SH-SY5Y (cell line): Measurements from ENCODE around the gene GBA3.

ENCODE experiments used
- GATA2 ChIP-seq: IDR thresholded peaks from 2 replicates; pipeline ENCODE4 v1.6.1; 2011; ENCODE audit warnings: mild to moderate bottlenecking, low read depth, low read length
- GATA3 ChIP-seq: IDR thresholded peaks from 2 replicates; pipeline ENCODE4 v1.6.1; 2011; ENCODE audit warnings: low read depth, mild to moderate bottlenecking, low read length, moderate library complexity

The GBA3 gene

DNA sequence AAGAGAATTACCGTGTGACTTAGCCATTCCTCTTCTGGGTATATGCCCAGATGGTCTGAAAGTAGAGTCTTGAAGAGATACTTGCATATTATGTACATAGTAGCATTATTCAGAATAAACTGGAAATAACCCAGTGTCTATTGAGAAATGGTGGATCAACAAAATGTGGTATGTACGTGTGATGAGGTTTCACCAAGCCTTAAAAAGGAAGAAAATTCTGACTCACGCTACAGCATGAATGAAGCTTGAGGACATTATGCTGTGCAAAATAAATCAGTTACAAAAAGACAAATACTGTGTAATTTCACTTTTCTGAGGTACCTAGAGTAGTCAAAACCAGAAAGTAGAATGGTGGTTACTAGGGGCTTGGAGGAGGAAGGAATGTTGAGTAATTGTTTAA, 37.3 kb downstream of the GBA3 start:
- TF ChIP-seq GATA3 (no peak), GATA2 (no peak)

DNA sequence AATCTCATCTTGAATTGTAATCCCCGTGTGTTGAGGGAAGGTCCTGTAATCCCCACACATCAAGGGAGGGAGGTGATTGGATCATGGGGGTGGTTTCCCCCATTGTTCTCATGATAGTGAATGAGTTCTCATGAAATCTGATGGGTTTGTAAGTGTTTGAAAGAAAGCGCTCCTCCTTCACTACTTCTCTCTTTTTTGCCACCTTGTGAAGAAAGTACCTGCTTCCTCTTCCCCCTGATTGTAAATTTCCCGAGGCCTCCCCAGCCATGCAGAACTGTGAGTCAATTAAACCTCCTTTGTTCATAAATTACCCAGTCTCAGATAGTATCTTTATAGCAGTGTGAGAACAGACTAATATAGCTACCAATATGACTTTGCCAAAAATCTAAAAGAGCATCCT, 41.1 kb downstream of the GBA3 start:
- TF ChIP-seq GATA2 (no peak), GATA3 (no peak)

DNA sequence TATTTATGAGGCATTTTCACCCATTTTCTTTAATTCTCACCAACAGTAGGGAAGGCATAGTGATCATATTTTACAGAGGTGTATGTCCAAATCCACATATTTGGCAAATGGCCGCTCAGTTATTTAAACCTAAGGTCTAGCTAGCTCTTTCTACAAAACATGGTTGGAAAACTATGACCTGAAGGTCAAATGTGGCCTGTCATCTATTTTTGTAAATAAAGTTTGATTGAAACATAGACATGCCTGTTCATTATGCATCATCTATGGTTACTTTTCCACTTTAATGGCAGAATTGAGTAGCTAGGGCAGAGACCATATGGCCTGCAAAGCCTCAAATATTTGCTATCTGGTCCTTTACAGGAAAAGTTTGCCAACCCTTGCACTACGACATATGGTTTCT, 44.2 kb downstream of the GBA3 start:
- TF ChIP-seq GATA2 (no peak), GATA3 (no peak)

DNA sequence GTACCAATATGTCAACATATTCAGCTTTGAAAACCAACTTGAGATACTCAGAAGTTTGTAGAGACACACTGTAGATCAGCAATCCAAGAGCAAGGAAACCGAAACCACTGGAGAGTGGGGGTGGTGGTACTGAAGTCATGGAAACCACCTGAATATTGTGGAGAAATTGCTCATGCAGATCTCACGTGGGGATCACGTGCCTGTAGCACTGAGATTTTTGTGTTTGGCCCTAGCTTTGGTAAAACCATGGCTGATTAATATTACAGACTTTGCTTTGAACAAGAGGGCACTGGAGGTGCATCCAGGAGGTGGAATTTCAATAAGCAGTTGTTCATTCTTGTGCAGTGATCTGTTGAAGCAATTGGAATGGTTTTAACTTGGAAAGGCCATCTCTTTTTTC, 47.2 kb downstream of the GBA3 start:
- TF ChIP-seq GATA3 (no peak), GATA2 (no peak)

- TF ChIP-seq GATA3 (no peak), GATA2 (no peak)
Observed at GRCh38 chr4:22741744-22742143, 49.0 kb downstream of the GBA3 start.

GRCh38 chr4:22743290-22743689, 50.6 kb downstream of the GBA3 start:
- no peak for TF ChIP-seq GATA3
- no peak for TF ChIP-seq GATA2

- TF ChIP-seq GATA2 (no peak), GATA3 (no peak)
Observed at GRCh38 chr4:22744478-22745062, 51.8 kb downstream of the GBA3 start.

DNA sequence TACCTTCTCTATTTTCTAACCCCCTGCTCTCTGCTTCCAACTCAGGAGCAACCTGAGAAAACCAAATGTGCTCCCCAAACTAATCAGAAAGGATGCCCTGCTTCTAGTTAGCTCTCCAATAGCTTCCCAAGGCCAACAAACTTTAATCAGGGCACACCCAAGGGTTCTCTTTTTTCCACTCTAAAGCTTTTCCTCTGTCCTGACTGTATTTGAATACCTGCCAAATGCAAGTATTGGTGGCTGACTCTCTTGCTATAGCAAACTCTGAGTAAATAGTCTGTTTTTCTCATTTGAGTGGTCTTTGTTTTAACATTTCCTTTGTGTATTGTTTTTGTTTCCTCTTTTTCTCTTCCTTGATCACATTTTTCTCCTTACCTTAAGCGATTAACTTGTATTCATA, 52.5 kb downstream of the GBA3 start:
- TF ChIP-seq GATA3 = no peak
- no peak for TF ChIP-seq GATA2

DNA sequence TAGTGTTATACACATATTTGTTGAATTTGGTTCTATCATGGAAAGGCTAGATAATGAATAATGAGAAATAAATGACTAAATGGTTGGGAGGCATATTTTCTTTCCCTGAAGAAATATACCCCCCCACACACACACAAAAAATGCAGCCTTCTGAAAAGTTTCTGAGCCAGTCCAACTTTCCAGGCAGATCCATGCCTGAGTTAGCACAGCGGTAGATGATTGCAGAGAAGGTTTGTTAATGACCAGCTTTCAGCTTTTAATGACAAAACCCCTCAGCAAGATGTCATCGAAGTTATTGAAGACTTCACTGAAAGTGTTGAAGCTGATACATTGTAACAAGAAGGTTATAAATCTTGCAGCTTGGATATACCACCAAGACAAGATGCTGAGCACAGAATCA, 61.4 kb downstream of the GBA3 start:
- TF ChIP-seq GATA3 (no peak), GATA2 (no peak)

GRCh38 chr4:22762548-22762947, 69.8 kb downstream of the GBA3 start:
- TF ChIP-seq GATA2 = no peak
- TF ChIP-seq GATA3 = no peak

- TF ChIP-seq GATA3 (no peak), GATA2 (no peak)
Observed at GRCh38 chr4:22764183-22764582, 71.4 kb downstream of the GBA3 start.

- TF ChIP-seq GATA2 = no peak
- TF ChIP-seq GATA3 = no peak
Observed at GRCh38 chr4:22766068-22766467, 73.3 kb downstream of the GBA3 start.

- TF ChIP-seq GATA2 (no peak), GATA3 (no peak)
Observed at GRCh38 chr4:22778547-22779163, 85.9 kb downstream of the GBA3 start.

- no peak for TF ChIP-seq GATA2
- no peak for TF ChIP-seq GATA3
Observed at GRCh38 chr4:22780317-22780716, 87.6 kb downstream of the GBA3 start.

DNA sequence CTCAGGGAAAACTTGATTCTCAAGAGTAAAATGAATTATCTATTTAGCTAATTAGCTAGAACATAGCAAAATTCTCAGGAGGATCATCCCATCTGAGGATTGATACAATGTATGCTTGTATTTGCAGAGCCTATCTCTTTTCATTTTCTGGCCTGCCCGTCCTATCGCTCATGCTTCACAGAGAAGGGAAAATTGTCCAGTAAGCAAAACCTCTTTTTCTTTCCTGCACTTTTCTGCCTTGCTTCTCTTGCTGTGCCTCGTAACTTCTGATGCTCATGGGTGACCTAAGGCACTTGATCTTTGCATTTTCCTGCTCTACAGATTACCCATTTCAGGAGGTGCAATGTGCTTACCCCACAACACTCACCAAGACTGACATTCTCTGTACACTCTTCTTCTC, 88.1 kb downstream of the GBA3 start:
- TF ChIP-seq GATA2 (no peak), GATA3 (no peak)
